GM19372 (cell line): Measurements from ENCODE around the gene FAM177B.
"Not testable (repeated sequence)": the region's sequence is repeated elsewhere in the genome, so short reads cannot be mapped to it uniquely, and the experiment has no call there.

Source experiments
- ATAC-seq: cut with Tn5 transposase; IDR thresholded peaks from one replicate; pipeline ENCODE4 v1.9.1; 2021; ENCODE audit warnings: mild to moderate bottlenecking, low read depth, moderate library complexity; ENCODE audit not compliant: unreplicated experiment

FAM177B gene

DNA sequence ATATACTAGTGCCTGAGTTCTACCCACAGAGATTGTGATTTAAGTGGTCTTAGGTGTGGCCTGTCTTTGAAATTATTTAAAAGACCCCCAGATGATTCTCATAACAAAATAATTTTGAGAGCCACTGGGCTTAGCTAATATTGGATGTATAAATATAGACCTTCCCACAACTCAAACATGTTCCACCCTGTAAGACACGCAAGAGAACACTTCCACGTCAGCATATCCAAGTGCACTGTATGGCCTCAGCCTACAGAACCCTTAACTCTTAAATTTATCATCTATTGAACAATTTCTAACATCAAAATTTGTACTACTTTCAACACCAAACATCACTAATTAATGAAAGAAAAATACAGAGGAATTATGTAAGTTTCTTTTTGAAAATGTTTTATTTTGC is 2.5 kb downstream of the FAM177B start:
- ATAC-seq: no peak

GRCh38 chr1:222739929-222740328 is 2.9 kb downstream of the FAM177B start:
- ATAC-seq: no peak

- ATAC-seq: not testable (repeated sequence)
Observed at GRCh38 chr1:222741630-222742457, 4.8 kb downstream of the FAM177B start.

DNA sequence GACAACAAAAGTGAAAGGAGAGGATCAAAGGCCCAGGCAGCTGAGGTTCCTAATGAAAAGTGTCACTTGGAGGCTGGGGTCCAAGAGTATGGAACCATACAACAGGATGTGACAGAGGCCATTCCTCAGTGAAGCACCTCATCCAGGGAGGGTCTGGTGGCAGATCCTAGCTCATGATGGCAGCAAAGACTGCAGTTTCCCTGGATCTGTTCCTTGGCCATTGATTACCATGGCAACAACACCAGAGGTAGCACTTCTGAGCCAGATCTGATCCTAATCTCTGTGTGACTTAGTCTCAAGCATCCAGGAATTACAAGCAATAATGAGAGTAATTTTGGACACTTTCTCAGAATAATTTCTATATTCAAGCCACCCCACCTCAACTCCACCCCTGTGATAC is 12.9 kb downstream of the FAM177B start:
- ATAC-seq: no peak

GRCh38 chr1:222750651-222751050 is 13.6 kb downstream of the FAM177B start:
- no peak for ATAC-seq

- ATAC-seq: no peak
Observed at GRCh38 chr1:222751255-222751654, 14.3 kb downstream of the FAM177B start.

DNA sequence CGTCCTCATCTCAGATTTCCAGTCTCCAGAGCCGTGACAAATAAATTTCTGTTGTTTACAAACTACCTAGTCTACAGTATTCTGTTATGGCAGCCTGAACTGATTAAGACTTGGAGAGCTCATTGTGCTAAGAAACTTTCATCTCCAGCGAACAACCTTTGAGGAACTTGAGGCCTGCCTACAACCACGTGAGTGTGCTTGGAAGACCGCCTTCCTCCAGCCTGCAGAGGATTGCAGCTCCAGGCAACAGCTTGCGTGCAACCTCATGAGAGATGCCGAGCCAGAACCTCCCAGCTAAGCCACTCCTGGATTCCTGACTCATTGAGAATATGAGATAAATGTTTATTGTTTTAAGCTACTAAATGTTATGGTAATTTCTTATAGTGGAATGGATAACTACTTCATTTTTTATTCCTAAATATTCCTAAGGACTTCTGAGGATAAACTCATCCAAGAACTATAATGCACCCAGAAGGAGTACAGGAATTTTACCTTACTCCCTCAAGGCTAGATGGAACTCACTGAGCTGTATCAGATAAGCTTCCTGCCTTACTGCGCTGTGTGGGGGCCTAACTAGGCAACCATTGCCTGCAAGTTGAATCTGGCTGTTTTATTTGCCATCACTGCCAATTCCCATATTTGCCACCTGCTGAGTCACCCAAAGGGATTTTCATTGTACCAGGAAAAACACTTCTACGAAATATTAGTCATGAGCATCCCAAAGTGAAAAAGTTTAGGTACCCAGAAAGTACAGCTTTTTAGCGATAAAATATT is 17.6 kb downstream of the FAM177B start:
- ATAC-seq: no peak

DNA sequence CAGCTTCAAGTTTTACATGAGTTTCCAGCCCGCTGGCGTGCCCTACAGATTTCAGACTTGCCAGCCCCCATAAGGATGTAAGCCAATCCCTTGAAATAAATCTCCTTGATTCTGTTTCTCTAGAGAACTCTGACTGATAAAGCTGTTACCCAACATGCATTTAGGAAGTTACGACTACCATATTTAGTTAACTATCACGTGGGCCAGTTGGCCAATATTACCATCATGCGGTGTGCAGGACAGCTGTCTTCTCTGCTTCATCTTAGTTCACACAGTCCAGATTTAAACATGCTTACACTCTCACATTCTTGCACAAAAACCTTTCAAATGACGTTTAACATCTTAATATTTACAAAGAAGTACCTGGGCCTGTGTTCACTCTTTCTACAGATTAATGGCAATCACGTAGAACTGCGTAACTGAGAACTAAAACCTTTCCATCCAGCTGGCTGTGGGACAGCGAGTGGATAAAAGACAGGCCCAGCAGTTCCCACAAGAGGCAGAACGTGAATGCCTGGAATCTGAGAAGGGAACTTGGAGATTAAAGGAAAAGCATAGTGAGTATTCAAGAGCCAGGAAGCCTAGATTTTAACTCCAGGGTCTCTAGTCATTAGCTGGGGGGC is 20.8 kb downstream of the FAM177B start:
- no peak for ATAC-seq

- ATAC-seq: no peak
Observed at GRCh38 chr1:222759451-222760035, 22.5 kb downstream of the FAM177B start.

DNA sequence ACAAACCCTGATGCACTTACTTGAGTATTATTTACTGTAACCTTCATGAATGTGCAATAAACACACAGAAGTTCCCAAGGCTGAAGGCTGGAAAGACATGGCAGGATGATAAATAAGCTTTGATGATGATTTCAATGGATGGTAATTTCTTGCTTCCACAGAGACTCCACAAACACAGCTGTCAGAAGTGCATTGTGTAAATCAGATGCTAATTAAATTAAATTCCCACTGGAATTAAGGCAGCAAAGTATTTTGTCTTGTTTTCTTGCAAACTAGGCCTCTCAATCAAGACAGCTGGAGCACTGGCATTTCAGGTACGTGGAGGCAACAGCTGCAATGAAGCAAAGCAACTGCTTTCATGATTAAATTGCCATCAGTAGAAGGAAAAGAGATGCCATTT is 24.1 kb downstream of the FAM177B start:
- ATAC-seq: no peak

DNA sequence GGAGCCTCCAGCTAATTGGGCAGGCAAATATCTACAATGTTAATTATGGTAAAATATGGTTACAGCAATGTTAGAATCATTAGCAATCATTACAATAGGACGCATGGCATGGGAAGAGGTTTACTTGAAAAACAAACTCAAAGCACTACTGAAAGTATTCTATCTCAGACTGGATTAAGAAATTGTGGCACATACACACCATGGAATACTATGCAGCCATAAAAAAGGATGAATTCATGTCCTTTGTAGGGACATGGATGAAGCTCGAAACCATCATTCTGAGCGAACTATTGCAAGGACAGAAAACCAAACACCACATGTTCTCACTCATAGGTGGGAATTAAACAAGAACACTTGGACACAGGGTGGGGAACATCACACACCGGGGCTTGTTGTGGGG is 25.2 kb downstream of the FAM177B start:
- ATAC-seq: not testable (repeated sequence)

GRCh38 chr1:222767152-222767571 is 30.2 kb downstream of the FAM177B start:
- no peak for ATAC-seq

DNA sequence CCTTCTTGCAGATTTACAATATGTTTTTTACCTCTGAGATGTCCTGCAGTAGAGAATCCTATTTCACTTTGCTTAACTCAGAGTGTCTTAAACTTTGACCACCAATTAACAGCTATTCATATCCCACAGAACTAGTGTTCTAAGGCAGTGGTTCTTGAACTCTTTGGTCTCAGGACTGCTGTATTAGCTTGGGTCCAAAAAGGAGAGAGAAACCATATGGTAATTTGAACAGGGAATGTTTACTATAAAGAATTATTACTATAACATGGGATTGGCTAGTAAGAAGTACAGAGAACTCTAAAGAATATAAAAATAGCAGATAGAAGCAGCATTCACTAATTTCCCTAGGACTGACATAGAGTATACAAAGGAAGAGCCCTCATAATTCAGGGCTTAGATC is 31.6 kb downstream of the FAM177B start:
- no peak for ATAC-seq

- ATAC-seq: no peak
Observed at GRCh38 chr1:222769181-222769580, 32.2 kb downstream of the FAM177B start.

GRCh38 chr1:222769971-222770620 is 33.1 kb downstream of the FAM177B start:
- ATAC-seq: no peak

DNA sequence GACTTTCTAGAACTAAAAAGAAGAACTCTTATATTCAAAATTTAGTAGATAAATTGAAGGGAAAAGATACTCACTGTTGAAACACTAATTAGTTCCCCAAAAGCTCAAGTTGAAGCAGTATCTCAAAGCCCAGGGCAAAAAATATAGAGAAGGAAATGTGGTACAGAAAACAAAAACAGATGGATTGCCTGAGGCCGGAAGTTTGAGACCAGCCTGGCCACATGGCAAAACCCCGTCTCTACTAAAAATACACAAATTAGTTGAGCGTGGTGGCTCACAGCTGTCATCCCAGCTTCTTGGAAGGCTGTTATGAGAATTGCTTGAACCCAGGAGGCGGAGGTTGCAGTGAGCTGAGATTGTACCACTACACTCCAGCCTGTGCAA is 36.0 kb downstream of the FAM177B start:
- peak; percentile 64 for ATAC-seq

- no peak for ATAC-seq
Observed at GRCh38 chr1:222777463-222777862, 40.5 kb downstream of the FAM177B start.

- no peak for ATAC-seq
Observed at GRCh38 chr1:222777977-222778376, 41.0 kb downstream of the FAM177B start.

GRCh38 chr1:222781251-222781650 is 44.2 kb downstream of the FAM177B start:
- ATAC-seq: no peak

- no peak for ATAC-seq
Observed at GRCh38 chr1:222783051-222783450, 46.0 kb downstream of the FAM177B start.
